LoVo (cell line): ENCODE data around the gene RIIAD1.
"Not testable (repeated sequence)": the region's sequence is repeated elsewhere in the genome, so short reads cannot be mapped to it uniquely, and the experiment has no call there.

Experiments used
- DNase-seq: peaks from one replicate; pipeline ENCODE4 v3.0.0-alpha.2; 2016; ENCODE audit warnings: low spot score

Gene RIIAD1

DNA sequence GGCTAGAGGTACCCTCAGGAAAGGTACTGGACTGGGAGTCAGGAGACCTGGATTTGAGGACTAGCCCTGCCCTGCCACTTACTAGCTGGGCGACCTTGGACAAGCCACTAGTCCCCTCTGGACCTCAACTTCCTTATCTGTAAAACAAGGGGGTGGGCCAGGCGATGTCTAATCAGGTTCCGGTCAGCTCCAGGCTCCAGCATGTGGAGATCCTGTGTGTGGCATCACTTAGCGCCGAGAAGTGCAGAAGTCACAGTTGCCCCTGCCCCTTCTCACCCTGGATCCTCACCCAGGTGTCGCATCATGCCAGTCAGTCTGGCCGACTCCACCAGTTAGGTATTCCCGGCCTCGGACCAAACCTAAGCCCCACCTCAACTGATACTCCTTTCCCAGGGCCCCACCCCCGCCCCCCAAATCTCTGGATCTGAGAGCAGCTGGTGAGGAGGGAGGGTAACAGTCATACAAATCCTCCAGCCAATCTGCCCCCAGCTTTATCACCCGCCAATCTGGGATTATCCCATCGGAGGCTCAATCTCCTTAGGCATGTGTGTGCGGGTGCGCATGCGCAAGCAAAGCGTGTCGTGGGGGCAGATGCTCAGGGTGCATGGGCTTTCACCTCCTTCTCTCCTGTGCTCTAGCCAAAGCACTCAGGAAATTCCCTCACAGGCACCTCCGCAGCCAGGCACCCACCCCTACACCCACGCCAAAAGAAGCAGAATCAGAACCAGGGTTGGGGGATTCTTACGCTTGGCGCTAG, 10.1 kb upstream of the RIIAD1 start:
- DNase-seq = no peak

DNA sequence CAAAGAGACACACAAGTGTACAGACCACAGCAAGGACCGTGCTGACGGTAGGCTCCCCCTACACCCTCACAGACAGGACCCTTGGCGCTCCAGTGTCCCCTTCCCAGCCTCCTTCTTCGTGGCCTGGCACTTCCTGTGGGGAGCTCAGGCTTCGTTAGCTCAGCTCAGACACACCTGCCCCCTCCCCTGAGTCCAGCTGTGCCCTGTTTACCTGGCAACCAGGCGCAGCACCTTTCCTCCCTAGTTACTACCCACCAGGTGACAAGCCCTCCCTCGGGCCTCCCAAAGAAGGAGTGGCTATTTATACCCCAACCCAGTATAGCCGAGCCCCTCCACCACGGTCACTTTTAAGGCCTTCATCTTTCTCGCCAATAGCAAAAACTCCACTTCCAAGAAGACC, 9.4 kb upstream of the RIIAD1 start:
- no peak for DNase-seq

DNA sequence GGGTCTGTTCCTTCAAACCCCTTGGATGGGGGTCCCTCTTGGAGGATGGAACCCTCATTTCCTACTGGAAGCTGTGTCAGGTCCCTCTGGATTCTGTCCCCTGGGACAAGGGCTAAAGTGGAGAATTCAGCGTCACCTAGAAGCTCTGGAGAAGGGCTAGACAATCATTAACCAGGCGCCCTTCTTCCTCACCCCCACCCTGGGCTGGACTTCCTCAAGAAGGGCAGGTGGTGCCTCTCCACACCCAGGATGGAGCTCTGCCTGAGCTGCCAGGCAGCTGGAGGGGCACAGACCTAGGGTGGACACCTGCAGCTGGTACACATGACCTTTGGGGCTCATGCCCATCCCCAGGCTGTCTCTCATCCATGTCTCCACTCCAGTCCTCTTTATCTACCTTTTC, 8.3 kb upstream of the RIIAD1 start:
- peak; percentile 62 for DNase-seq

DNA sequence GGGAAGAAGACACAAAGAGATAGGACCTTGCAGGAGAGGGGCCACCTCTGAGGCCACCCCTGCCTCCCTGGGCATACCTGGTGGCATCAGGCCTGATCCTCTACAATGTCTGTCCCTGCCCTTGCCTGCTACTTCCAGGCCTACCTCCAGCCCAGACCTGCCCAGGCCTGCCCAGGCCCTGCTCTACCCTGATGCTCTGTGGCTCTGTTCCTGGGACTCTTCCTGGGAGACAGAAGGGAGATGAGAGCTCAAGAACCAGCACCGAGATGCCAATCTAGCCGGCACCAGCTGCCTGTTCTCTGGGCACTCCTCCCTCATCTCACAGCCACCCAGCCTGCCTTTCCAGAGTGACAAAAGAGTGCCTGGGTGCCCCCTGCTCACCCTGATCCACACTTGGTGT, 7.4 kb upstream of the RIIAD1 start:
- no peak for DNase-seq

DNA sequence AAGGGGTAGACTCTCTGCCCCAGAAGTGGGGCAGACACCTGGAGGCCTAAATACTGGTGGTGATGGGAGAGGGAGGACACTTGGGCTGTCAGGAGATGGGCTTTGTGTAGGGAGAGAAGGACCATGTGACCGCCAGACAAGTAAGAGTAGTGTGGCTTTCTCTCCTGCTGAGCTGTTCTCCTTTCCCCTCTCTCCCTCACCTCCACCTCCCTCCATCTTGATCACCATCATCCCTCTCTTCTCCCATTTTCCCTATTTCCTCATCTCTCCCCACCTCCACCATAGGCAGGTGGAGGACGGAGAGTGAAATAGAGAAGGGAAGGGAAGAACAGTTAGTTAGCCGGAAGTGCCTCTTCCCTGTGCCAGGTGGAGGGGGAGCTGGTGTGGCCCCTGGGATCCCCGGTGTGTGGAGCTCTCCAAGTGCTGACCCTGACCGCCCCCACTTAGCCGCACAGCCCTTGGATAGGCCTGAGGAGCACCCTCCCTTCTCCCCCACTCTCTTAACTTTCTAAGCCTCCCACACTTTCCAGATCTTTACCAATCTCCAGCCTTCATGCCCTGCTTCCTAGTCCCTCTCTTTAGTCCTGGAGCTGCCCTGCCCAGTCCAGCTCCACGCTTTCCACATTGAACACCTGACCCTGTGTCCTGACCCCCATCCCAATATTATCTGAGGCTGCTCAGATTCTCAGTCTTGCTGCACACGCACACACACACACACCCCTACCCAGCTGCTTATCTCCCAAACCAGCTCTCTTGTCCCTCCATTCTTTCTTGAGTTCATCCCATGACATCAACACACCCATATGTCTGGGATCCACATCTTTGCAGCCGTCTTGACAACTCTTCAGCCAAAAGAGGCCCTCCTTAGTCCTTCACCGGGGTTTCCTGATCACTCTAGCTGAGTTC, 6.2 kb upstream of the RIIAD1 start:
- DNase-seq = no peak

DNA sequence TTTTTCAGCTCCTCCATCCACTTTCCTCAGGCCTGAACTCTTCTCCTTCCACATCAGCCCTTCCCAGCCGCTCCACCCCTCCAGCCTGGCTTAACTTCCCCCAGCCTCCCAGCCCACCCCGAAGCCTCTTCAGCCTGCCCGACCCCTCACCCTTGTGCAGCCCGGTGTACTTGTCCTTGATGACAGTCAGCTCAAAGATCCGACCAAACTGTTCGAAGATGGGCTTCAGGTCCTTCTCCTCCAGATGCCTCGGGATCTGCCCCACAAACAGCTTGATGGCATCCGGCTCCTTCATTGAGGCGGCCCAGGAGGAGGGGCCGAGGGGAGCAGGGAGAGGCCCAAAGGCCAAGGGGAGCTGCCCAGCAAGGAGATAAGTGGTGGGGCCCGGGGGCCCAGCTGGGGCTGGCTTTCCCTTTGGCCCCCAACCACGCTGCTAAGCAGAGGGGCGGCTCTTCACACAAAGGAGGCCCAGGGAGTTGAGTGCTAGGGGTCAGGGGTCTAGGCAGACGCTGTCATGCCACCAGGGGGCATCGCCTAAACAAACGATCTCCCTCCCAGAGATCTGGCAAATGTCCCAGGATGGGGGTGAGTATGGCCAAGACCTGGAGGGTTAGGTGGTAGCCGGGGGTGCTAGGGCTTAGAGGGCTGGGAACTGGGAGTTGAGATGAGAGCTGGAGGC, 5.5 kb upstream of the RIIAD1 start:
- no peak for DNase-seq

DNA sequence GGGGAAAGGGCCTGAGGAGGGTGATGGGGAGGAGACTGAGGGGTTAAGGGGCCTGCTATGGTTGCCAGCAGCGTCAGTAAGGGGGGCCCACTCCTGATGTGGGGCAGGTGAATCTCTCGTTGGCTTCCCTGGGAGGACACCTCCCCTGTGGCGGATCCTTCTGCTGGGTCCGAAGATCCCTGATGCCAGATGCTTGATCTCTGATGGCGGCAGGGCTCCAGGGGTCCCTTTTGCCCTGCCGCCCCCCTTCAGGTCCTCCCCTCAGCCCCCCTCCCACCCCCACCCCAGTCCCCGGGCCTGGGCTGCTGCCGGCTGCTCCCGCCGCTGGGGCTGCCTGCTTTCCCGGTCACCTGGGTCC, 4.9 kb upstream of the RIIAD1 start:
- no peak for DNase-seq

DNA sequence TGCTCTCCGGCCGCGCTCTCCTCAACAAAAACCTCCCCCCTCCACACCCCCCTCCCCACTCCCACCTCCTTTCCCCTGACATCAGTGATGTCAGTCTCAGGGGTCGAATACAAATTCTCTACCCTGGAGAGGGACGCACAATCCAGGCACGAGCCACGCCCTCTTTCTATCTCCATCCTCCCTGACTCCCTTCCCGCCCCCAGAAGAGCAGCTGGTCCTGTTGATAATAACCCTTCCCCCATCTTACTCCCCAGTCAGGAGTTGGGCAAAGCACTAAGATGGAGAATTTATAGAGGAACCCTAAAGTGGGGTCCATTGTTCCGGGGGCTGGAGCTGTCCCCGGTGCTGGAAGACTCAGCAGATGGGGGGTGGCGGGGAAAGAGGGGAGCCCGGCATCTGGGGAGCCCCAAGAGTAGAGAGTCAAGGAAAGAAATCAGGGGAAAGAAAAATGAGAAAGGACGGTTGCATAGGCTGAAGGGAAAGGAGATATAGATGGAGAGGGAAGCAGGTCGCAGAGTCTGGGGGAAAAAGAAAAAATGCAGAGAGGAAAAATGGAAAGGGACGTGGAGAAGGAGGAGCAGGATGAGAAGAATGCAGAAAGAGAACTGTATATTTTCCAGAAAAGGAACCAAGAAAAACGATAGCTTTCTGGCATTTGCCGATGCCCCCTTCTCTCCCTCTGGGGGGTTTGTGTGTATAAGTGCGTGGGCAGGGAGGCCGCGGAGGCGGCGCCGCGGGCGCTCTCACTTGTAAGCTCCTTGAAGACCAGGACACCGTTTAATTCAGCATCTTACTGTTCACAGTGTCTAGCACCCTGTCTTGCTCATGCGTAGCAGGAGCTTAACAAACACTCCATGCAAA, 4.3 kb upstream of the RIIAD1 start, which contains the start of gene CELF3:
Gene CELF3 (minus strand): TSS at position 33 of the 861 bp plus-strand sequence. CDS start 783 bp downstream, outside the sequence.
- no peak for DNase-seq

DNA sequence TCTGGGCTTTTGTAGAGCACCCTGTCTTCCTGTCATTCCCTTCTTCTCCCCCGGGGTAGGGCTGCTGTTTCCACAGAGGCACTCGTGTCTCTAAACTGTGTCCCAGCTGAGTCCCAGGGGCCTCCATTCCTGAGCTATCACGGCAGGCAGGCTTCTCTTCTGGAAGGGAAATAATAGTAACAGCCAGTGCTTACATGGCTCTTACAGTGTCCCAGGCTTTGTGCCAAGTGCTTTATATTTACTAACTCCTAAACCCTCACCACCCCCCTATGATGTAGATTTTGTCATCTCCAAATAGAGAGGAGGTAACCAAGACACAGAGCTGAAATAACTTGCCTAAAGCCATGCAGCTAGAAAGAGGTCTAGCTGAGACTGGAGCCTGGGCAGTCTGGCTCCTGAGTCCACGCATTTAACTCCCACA, 3.3 kb upstream of the RIIAD1 start:
- no peak for DNase-seq

DNA sequence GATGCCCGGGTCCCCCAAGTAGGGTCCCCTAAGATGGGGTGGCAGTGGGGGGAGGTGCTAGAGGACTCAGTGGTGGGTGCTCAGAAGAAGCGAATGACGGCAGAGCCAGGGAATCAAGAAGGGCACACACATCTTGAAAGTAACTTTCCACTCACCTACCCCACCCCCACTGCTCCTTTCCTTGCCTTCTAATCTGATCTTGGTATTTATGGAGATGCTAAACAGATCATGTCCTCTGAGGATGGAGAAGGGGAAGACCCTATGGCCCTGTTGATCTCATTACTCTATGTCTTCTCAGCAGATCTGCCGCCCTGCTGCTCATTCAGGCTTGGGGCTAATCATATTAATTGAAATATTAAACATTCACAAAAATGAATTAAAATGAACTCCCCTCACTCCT, 2.7 kb upstream of the RIIAD1 start:
- DNase-seq = no peak

DNA sequence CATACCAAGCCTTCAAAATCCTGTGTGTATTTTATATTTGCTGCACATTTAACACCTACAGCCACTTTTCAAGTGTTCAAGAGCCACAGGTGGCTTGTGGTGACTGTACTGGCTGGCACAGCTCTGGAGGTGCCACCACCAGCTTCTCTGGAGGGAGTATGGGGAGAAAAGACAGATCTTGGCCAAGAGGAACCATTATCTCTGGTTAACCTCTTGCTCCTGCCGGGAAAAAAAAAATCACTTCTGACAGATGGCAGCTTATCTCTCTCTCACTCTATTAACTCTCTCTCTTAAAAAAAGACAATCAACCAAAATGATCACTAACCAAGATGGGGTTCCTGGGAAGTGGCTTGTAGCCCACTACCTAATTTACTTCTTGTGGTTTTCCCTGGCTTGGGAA, 1.2 kb upstream of the RIIAD1 start:
- no peak for DNase-seq

DNA sequence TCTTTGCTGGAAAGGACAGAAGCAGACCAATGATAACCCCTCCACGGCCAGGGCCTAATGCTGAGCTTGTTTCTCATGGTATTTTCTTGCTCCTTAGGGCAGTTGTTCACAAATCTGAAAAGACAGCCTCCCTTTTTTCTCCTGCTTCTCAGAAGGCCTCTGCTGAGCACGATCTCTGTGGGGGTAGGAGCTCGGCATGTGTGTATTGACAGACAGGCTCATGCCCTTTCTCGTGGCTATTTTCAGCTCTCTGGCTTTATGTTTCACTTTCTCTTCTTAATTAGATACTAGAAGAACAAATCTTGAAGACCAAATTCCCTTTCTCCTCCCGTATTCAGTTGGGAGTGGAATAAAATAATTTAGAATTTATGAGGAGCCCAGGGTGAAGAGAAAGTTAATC, 768 bp upstream of the RIIAD1 start:
- no peak for DNase-seq

DNA sequence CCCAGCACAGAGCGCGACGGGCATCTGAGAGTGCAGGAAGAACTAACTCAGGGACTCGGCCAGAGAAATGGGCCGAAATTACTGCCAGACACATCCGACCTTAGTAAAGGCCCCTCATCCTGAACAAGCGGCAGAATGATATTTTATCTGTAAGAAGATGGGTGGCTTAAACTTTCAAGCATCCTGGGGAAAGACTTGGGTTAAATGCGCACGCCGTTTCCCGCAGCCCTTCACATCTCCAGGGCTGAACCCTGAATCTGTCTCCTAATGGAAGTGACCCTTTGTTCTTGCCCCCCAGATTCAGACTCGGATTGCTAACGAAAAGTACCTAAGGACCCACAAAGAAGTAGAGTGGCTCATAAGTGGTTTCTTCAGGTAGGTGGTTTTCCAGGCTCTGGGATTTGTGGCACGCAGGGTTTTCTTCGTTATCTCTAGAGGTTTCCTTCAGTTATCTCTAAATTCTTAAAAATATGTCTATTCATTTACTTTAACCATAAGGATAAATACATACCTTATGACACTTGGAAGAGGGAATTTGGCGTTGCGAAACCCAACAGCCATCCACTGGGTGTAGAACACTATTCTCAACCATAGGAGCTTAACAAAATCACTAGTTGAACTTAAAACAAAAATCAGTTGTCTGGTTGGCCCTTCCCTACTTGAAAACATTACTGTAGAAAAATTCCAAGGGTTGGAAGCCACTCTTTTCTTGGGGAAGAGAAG, 627 bp downstream of the RIIAD1 start:
- no peak for DNase-seq

DNA sequence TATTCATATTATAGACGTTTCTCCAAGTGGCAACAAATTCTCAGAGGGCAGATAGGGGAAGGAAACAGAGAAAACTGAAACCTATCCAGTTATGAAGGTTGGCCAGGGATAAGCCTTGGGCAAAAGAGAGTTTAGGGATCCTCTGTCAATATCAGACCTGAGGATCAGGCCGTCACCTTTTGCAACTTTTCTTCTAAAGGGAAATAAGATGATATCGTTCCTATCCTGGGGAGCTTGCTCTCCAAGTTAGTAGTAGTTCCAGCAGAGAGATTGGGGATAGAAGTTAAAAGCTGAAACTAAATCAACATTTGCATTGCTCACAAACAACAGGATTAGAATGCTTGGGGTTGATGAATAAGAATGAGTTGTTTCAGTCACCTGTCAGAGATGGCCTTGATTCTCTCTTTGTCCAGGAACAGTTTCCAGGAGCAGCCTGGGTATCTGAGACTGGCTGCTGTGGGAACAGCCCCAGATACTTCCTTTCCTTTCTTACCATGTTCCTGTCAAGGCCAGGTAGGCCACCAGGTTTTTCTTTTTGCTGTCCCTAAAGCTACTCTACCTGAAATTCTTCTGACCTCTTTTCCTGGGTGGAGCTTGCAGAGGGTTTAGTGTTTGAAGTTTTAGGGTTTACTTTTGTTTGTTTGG, 2.5 kb downstream of the RIIAD1 start:
- no peak for DNase-seq

DNA sequence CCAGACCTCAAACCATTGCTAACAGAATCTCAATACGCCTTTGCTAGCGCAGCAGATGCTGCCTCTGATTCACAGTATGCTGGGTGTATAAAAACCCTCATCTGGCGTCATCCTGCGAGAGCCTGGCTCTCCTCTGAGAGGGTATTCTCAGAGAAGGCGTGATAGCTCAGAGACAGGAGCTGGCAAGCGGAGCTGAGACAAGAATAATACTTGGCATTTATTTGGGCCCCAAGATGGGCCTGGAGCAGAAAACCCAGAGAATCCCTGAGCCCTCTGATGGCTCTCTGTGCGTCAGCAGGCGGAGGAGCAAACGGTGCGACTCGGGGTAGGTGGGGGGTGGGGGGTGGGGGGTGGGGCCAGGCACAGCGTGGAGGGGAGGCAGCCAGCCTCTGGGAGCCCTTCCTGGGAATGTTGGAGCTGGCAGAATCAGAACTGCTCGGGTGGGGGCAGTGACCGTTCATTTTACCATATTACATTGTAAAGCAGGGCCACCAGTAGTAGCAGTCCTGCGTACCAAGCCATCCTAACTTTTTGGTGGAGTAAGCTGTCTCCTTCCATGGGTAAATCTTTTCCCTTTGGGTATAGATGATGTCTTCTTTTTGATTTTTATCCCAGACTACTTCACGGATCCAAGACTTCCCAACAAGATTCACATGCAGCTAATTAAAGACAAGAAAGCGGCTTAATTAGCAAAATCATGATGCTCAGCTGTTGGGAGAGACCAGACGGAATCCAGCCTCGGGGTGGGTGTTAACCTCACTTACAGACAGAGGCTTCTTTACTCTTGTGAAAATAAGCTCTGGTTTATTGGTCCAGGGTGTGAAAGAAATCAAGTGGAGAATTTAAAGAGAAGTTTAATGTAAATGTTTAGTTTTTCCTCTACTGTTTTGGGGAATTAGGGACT, 7.1 kb downstream of the RIIAD1 start:
- no peak for DNase-seq

DNA sequence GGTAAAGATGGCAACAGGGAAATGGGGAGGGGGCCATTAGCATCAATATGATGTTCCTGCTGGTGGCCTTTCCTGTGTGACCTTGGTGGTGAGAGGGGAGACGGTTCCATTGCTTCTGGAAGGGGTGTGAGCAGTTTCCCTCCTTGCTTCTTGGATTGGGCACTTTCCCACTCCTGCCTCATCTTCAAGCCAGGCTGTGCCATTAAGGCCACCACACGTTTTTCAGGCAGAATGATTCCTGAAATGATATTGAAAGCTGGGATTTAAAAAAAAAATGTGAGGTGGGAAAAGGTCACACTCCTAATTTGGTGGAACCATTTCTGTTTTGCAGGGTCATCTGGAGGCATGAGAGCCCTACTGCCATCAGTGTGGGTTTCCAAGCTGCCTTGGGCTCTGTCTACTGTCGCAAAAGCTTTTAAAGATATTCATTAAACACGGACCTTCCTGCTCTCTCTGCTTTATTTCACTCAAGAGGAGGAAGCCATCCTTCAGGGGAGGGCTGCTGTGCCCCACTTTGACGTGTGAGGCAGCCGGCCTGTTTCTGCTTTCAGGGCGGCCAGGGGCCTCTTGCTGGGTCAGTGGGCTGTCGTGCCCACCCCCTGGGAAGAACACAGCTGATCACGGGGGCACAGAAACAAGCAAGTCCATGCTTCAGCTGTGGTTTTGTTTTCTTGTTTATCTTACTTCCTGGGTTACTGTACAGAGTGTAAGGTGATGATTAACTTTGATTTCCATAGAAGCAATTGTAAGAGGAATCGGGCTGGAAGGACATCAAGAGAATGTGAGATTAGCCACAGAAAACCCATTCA, 8.0 kb downstream of the RIIAD1 start:
- DNase-seq = no peak

DNA sequence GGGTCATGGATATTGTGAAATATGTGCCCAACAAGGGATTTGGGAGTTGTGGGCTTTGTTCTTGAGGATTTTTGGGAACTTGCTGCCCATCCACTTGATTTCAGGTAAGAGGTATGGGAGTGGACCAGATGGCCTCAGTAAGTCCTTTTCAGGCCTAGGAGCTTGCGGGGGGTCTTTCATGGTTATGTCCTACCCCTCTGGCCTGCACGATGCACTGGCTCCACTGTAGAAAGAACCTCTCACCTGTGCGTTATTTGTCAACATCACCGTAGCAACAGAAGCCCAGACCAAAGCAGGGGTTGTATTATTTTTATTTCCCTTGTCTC, 8.6 kb downstream of the RIIAD1 start:
- DNase-seq = no peak

DNA sequence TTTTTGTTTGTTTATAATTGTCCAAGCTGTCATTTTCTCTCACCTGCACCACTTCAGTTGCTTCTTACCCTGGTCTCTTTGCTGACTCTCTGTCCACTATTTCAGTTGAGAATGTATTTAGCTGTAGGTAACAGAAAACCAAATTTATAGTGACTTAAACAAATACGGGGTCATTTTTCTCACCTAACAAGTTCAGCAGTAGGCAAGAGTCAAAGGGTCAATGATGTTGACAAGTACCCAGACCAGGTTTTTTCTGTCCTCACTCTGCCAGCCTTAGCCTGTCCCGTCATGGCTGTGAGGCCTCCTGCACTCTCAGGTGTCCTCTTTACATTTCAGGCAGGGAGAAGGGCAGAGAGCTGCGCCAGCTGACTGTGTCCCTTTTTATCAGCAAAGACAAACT, 11.8 kb downstream of the RIIAD1 start:
- no peak for DNase-seq

DNA sequence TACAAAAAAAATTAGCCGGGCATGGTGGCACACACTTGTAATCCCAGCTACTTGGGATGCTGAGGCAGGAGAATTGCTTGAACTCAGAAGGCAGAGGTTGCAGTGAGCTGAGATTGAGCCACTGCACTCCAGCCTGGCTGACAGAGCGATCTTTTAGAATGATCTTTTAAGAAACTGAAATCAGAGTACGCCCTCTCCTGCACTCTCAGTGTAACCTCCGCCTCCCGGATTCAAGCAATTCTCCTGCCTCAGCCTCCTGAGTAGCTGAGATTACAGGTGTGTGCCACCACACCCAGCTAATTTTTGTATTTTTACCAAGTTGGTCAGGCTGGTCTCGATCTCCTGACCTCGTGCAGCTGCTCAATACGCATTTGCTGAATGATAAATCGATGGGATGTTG, 12.7 kb downstream of the RIIAD1 start:
- DNase-seq = not testable (repeated sequence)
